Loucy (cell line): ENCODE results near the gene COL6A1.

Experiments
- H2AFZ ChIP-seq: fragments of 200-600 bp; sonication (generic); 2 replicates; pipeline ENCODE4 v1.6.0; 2016; ENCODE audit warnings: antibody characterized with exemption, mild to moderate bottlenecking, low read length, moderate library complexity
- H3F3A ChIP-seq: fragments of 200-600 bp; 2 replicates; pipeline ENCODE4 v1.6.0; 2016; ENCODE audit warnings: antibody characterized with exemption, low read depth, mild to moderate bottlenecking
- H3K27me3 ChIP-seq: fragments of 200-600 bp; sonication (generic); 2 replicates; pipeline ENCODE4 v1.6.1; 2014; ENCODE audit warnings: low read length, mild to moderate bottlenecking; ENCODE audit not compliant: insufficient read depth, poor library complexity, severe bottlenecking
- H3K36me3 ChIP-seq: fragments of 200-600 bp; sonication (generic); 2 replicates; pipeline ENCODE4 v1.6.1; 2016; ENCODE audit warnings: low read length; ENCODE audit not compliant: insufficient read depth
- H3K4me1 ChIP-seq: fragments of 200-600 bp; sonication (generic); 2 replicates; pipeline ENCODE4 v1.5.1; 2014; ENCODE audit warnings: low read length, mild to moderate bottlenecking; ENCODE audit not compliant: insufficient read depth, poor library complexity, severe bottlenecking
- H3K4me2 ChIP-seq: fragments of 200-600 bp; sonication (generic); 2 replicates; pipeline ENCODE4 v1.6.0; 2014; ENCODE audit warnings: antibody characterized with exemption, low read length, low read depth, mild to moderate bottlenecking; ENCODE audit not compliant: poor library complexity, severe bottlenecking
- H3K4me3 ChIP-seq: fragments of 200-600 bp; sonication (generic); 2 replicates; pipeline ENCODE4 v1.5.1; 2014; ENCODE audit warnings: low read length, mild to moderate bottlenecking, mixed read lengths; ENCODE audit not compliant: poor library complexity, severe bottlenecking
- H3K79me2 ChIP-seq: fragments of 200-600 bp; sonication (generic); 2 replicates; pipeline ENCODE4 v1.6.1; 2014; ENCODE audit warnings: low read length; ENCODE audit not compliant: insufficient read depth
- H3K9ac ChIP-seq: fragments of 200-600 bp; sonication (generic); 2 replicates; pipeline ENCODE4 v1.6.0; 2014; ENCODE audit warnings: mild to moderate bottlenecking, low read depth, low read length, moderate library complexity; ENCODE audit not compliant: poor library complexity, severe bottlenecking
- H3K9me2 ChIP-seq: fragments of 200-600 bp; sonication (generic); replicated peaks from 2 replicates; pipeline ENCODE4 v1.6.1; 2016; ENCODE audit warnings: low read depth, low read length, mixed read lengths
- H3K9me3 ChIP-seq: fragments of 200-600 bp; sonication (generic); 2 replicates; pipeline ENCODE4 v1.6.1; 2014; ENCODE audit warnings: mild to moderate bottlenecking, antibody characterized with exemption, low read length, low read depth; ENCODE audit not compliant: insufficient read depth
- H4K20me1 ChIP-seq: fragments of 200-600 bp; sonication (generic); 2 replicates; pipeline ENCODE4 v1.6.0; 2014; ENCODE audit warnings: antibody characterized with exemption, low read length, mild to moderate bottlenecking; ENCODE audit not compliant: insufficient read depth, poor library complexity, severe bottlenecking
- EZH2phosphoT487 ChIP-seq: fragments of 200-600 bp; IDR thresholded peaks from 2 replicates; pipeline ENCODE4 v1.6.1; 2018; ENCODE audit warnings: antibody characterized with exemption, mild to moderate bottlenecking, moderate library complexity, borderline replicate concordance
- TF ChIP-seq, protein P1 (sequence below): fragments of 200-600 bp; sonication (generic); conservative IDR thresholded peaks from 2 replicates; pipeline ENCODE4 v1.5.1; 2014; ENCODE audit warnings: mild to moderate bottlenecking, antibody characterized with exemption, low read length

Gene COL6A1

DNA sequence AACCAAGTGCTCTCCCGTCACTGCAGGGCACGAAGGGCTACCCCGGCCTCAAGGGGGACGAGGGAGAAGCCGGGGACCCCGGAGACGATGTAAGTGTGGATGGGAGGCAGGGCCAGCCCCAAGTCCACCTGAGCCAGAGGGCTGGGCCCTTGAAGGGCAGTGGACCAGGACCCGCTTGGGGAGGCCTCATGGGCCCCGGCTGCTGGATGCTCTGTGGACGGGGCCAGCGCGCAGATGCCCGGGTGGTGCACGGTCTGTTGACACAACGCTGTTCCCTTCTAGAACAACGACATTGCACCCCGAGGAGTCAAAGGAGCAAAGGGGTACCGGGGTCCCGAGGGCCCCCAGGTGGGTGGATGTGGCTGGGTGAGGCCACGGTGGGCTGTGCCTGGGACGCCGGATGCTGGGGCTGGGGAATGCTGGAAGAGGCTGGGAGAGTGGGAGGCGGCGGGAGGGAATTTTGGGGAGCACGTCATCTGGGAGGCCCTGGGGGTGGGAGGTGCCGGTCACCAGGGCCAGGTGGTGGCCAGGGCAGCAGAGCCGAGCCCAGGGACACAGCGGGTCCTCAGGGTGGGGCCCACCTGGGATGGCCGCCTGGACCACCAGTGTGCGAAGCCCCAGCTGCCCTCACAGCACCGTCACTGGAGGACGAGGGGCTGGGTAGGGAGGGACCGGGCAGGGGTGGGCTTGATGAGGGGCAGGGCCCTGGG lies 17.5 kb downstream of the COL6A1 start:
- H3K36me3 ChIP-seq: no peaks in the 10 kb centered on the region
- H3K9ac ChIP-seq: no peak overlapping the region
- H4K20me1 ChIP-seq: no peaks in the 10 kb centered on the region
- no peaks in the 10 kb centered on the region; the same call in 1 of the 2 replicates for H3K9me3 ChIP-seq
- H3K4me1 ChIP-seq: no peaks in the 10 kb centered on the region
- no peak overlapping the region for H2AFZ ChIP-seq
- no peaks in the 10 kb centered on the region for H3K9me2 ChIP-seq
- no peaks in the 10 kb centered on the region for H3K27me3 ChIP-seq
- no peaks in the 10 kb centered on the region for H3F3A ChIP-seq
- TF ChIP-seq EZH2phosphoT487: no peak
- TF ChIP-seq, protein P1, sequence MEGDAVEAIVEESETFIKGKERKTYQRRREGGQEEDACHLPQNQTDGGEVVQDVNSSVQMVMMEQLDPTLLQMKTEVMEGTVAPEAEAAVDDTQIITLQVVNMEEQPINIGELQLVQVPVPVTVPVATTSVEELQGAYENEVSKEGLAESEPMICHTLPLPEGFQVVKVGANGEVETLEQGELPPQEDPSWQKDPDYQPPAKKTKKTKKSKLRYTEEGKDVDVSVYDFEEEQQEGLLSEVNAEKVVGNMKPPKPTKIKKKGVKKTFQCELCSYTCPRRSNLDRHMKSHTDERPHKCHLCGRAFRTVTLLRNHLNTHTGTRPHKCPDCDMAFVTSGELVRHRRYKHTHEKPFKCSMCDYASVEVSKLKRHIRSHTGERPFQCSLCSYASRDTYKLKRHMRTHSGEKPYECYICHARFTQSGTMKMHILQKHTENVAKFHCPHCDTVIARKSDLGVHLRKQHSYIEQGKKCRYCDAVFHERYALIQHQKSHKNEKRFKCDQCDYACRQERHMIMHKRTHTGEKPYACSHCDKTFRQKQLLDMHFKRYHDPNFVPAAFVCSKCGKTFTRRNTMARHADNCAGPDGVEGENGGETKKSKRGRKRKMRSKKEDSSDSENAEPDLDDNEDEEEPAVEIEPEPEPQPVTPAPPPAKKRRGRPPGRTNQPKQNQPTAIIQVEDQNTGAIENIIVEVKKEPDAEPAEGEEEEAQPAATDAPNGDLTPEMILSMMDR: no peak
- no peak overlapping the region for H3K4me3 ChIP-seq
- no peaks in the 10 kb centered on the region for H3K79me2 ChIP-seq
- no peak overlapping the region for H3K4me2 ChIP-seq

DNA sequence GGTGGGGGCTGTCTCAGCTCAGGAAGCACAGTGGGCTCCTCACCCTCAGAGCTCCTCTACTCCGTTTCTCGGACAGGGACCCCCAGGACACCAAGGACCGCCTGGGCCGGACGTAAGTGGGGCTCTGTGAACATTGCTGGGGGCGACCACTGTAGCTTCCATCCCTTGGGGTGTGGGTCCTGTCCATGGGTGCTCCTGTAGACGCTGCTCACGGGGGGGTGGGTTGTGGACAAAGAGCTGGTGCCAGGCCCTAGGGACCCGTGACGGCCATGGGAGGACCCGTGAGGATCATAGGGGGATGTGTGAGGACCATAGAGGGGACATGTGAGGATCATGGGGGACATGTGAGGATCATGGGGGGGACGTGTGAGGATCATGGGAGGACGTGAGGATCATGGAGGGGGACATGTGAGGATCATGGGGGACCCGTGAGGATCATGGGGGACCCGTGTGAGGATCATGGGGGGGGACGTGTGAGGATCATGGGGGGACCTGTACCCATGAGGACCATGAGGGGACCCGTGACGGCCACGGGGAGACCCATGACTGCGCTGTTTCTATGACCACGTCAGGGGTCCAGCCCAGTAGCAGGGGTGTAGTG lies 18.1 kb downstream of the COL6A1 start:
- H3K36me3 ChIP-seq: no peaks in the 10 kb centered on the region
- H3K4me1 ChIP-seq: no peaks in the 10 kb centered on the region
- no peaks in the 10 kb centered on the region for H3K9me2 ChIP-seq
- H3K4me2 ChIP-seq: no peak overlapping the region
- H3K9ac ChIP-seq: no peak overlapping the region
- H3K9me3 ChIP-seq: peaks cover 3% of the 10 kb centered on the region; the same call in 1 of the 2 replicates
- no peaks in the 10 kb centered on the region for H3K27me3 ChIP-seq
- H4K20me1 ChIP-seq: no peaks in the 10 kb centered on the region
- no peak overlapping the region for H2AFZ ChIP-seq
- TF ChIP-seq EZH2phosphoT487: no peak
- TF ChIP-seq, protein P1: no peak
- H3K4me3 ChIP-seq: no peak overlapping the region
- H3F3A ChIP-seq: no peaks in the 10 kb centered on the region
- no peaks in the 10 kb centered on the region for H3K79me2 ChIP-seq

DNA sequence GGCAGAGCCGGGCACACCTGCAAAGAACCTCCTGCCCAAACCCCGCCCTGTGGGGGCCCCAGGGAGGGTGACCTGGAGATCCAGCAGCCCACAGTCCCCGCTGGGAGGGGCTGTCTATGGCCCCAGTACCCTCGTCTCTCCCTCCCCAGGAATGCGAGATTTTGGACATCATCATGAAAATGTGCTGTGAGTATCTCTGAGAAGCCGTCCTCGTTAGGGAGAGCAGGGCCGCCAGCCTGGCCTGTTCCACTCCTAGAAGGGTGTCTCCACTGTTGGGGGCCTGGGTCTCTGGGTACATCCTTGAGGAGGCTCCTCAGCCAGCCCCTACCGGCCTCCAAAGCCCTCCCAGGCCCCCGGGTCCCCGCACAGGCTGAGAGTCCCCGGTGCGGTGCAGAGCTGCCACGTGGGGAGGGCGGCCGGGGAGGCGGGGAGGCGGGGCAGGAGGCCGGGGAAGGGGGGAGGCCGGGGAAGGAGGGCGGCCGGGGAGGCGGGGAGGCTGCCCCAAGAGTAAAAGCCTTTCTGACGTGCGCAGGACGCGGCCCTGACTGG lies 18.7 kb downstream of the COL6A1 start:
- Histone ChIP-seq H3K9me3 (peaks cover 3% of the 10 kb centered on the region; the same call in 1 of the 2 replicates), H3F3A (no peaks in the 10 kb centered on the region), H3K9ac (no peak overlapping the region), H4K20me1 (no peaks in the 10 kb centered on the region), H3K4me2 (no peak overlapping the region), H3K27me3 (no peaks in the 10 kb centered on the region), H3K4me3 (no peak overlapping the region), H3K4me1 (no peaks in the 10 kb centered on the region), H3K36me3 (no peaks in the 10 kb centered on the region), H3K79me2 (no peaks in the 10 kb centered on the region), H3K9me2 (no peaks in the 10 kb centered on the region), H2AFZ (no peak overlapping the region)
- TF ChIP-seq, protein P1: no peak
- no peak for TF ChIP-seq EZH2phosphoT487
